MM.1S (cell line): Measurements from ENCODE around the gene MAML3.

Source experiments
- DNase-seq: peaks from one replicate; pipeline ENCODE4 v3.0.0-alpha.2; 2015
- H2AFZ ChIP-seq: fragments of 300-600 bp; sonication (generic); 2 replicates; pipeline ENCODE4 v1.6.0; 2016; ENCODE audit warnings: antibody characterized with exemption, low read length
- H3F3A ChIP-seq: fragments of 300-600 bp; sonication (generic); 2 replicates; pipeline ENCODE4 v1.6.1; 2016; ENCODE audit warnings: mild to moderate bottlenecking, antibody characterized with exemption, low read length, moderate library complexity, mixed read lengths; ENCODE audit not compliant: insufficient read depth
- H3K27ac ChIP-seq: fragments of 300-600 bp; sonication (generic); 2 replicates; pipeline ENCODE4 v1.5.1; 2016; ENCODE audit warnings: mild to moderate bottlenecking, low read length
- H3K27me3 ChIP-seq: fragments of 300-600 bp; sonication (generic); replicated peaks from 2 replicates; pipeline ENCODE4 v1.6.0; 2016; ENCODE audit warnings: low read length; ENCODE audit not compliant: insufficient read depth
- H3K36me3 ChIP-seq: fragments of 300-600 bp; sonication (generic); replicated peaks from 2 replicates; pipeline ENCODE4 v1.6.1; 2016; ENCODE audit warnings: mild to moderate bottlenecking, low read length, mixed read lengths; ENCODE audit not compliant: insufficient read depth
- H3K4me1 ChIP-seq: fragments of 300-600 bp; sonication (generic); 2 replicates; pipeline ENCODE4 v1.6.1; 2016; ENCODE audit warnings: low read length, mixed read lengths
- H3K4me2 ChIP-seq: fragments of 300-600 bp; sonication (generic); 2 replicates; pipeline ENCODE4 v1.6.0; 2016; ENCODE audit warnings: low read depth, low read length
- H3K4me3 ChIP-seq: fragments of 300-600 bp; sonication (generic); 2 replicates; pipeline ENCODE4 v1.5.1; 2016; ENCODE audit warnings: low read length, mixed read lengths
- H3K79me2 ChIP-seq: fragments of 300-600 bp; sonication (generic); 2 replicates; pipeline ENCODE4 v1.6.1; 2016; ENCODE audit warnings: mixed run types, low read length, mixed read lengths
- H3K9ac ChIP-seq: fragments of 300-600 bp; sonication (generic); 2 replicates; pipeline ENCODE4 v1.6.1; 2016; ENCODE audit warnings: low read length, mixed read lengths
- H3K9me2 ChIP-seq: fragments of 300-600 bp; sonication (generic); replicated peaks from 2 replicates; pipeline ENCODE4 v1.6.1; 2016; ENCODE audit warnings: mild to moderate bottlenecking, low read length, mixed read lengths; ENCODE audit not compliant: insufficient read depth
- H3K9me3 ChIP-seq: fragments of 300-600 bp; sonication (generic); replicated peaks from 2 replicates; pipeline ENCODE4 v1.6.1; 2016; ENCODE audit warnings: mild to moderate bottlenecking, low read length, mixed read lengths; ENCODE audit not compliant: insufficient read depth
- H4K20me1 ChIP-seq: fragments of 300-600 bp; sonication (generic); 2 replicates; pipeline ENCODE4 v1.6.1; 2016; ENCODE audit warnings: mild to moderate bottlenecking, low read length, moderate library complexity, mixed read lengths; ENCODE audit not compliant: insufficient read depth
- EZH2 ChIP-seq: fragments of 300-600 bp; sonication (generic); optimal IDR thresholded peaks from 2 replicates; pipeline ENCODE3; 2017; ENCODE audit warnings: low read depth, mild to moderate bottlenecking, antibody characterized with exemption, low read length, mixed read lengths
- EZH2phosphoT487 ChIP-seq: fragments of 300-600 bp; sonication (generic); IDR thresholded peaks from 2 replicates; pipeline ENCODE4 v1.6.1; 2018; ENCODE audit warnings: antibody characterized with exemption, low read length
- TF ChIP-seq, protein P1 (sequence below): fragments of 300-600 bp; sonication (generic); IDR thresholded peaks from 2 replicates; pipeline ENCODE4 v1.5.1; 2016; ENCODE audit warnings: antibody characterized with exemption, low read length, mixed read lengths

MAML3 gene

DNA sequence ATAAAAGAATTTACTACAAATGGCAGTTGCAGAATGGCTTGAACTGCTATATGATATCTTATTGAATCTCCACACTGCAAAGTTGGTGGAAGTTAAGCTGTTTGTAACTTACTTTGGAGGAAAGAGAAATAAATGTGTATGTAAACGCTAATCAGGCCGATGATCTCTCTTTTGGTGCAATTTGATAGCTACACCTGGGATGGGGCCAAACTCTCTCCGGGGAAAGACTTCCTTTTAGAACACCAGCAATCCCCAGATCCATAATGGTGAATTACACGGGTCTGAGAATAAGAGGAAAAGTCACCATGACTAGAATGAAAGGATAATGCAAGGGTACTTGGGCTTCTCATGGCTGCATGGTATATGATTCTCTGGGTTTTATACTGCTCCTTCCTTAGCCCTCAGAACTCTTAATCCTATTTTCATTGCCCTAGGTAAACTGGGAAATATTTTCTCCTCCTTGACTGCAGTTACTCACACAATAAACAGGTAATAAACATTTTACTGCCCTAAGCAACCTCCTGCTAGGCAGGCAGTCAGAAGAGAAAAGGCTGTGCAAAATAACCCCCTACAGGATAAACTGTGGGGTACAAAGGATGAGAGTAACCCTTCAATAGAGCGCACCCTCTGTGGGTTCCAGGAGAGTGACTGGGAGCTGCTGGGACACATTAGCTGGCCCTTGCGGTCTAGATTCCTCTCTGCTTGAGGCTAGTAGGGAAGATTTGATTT lies 379.1 kb downstream of the MAML3 start:
- no peaks in the 10 kb centered on the region for H3K4me1 ChIP-seq
- no peak overlapping the region for H2AFZ ChIP-seq
- H3K36me3 ChIP-seq, result no peaks in the 10 kb centered on the region
- TF ChIP-seq EZH2phosphoT487, result no peak
- no peak for TF ChIP-seq EZH2
- TF ChIP-seq, protein P1, sequence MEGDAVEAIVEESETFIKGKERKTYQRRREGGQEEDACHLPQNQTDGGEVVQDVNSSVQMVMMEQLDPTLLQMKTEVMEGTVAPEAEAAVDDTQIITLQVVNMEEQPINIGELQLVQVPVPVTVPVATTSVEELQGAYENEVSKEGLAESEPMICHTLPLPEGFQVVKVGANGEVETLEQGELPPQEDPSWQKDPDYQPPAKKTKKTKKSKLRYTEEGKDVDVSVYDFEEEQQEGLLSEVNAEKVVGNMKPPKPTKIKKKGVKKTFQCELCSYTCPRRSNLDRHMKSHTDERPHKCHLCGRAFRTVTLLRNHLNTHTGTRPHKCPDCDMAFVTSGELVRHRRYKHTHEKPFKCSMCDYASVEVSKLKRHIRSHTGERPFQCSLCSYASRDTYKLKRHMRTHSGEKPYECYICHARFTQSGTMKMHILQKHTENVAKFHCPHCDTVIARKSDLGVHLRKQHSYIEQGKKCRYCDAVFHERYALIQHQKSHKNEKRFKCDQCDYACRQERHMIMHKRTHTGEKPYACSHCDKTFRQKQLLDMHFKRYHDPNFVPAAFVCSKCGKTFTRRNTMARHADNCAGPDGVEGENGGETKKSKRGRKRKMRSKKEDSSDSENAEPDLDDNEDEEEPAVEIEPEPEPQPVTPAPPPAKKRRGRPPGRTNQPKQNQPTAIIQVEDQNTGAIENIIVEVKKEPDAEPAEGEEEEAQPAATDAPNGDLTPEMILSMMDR, result no peak
- H4K20me1 ChIP-seq, result no peaks in the 10 kb centered on the region
- no peaks in the 10 kb centered on the region for H3K9me2 ChIP-seq
- no peak for DNase-seq
- no peaks in the 10 kb centered on the region for H3F3A ChIP-seq
- H3K9ac ChIP-seq, result no peak overlapping the region
- no peak overlapping the region for H3K27ac ChIP-seq
- H3K4me2 ChIP-seq, result no peak overlapping the region
- no peaks in the 10 kb centered on the region for H3K9me3 ChIP-seq
- no peaks in the 10 kb centered on the region for H3K79me2 ChIP-seq
- no peaks in the 10 kb centered on the region for H3K27me3 ChIP-seq
- H3K4me3 ChIP-seq, result no peak overlapping the region

DNA sequence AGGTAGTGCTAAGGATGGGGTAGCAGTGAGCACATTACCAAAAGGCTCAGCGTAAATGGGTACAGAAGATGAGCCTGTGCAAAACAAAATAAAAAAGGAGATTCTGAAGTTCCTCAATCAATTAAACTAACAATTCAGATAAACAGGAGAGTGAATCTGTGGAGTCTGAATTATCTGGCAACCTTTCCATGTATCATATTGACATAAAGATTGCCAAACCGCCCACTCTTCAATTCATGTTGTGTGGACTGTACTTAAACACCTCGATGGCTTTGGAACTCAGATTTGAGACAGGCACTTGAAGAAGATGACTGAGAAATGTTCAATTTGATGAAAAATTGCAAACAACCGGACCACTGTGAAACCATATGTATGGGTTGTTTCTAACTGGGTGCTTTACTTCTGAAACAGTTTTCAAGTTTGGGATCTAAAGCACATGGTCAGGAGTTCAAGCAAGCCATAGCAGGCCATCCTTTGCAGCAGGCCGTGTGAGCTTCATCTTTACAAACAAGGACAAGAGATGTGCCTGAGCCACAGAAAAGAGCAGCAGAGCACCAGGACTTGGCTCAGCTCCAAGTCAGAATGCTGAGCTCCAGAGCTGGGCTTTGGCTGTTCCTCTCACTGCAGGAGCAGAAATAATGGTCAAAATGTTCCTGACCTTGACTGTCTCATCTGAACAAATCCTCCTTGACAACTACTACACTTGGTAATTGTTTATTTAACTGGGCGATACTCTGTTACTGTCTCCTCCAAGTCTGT lies 380.2 kb downstream of the MAML3 start:
- H3K4me2 ChIP-seq, result no peak overlapping the region
- no peaks in the 10 kb centered on the region for H3K79me2 ChIP-seq
- H4K20me1 ChIP-seq, result no peaks in the 10 kb centered on the region
- H3K9ac ChIP-seq, result no peak overlapping the region
- TF ChIP-seq EZH2, result no peak
- TF ChIP-seq EZH2phosphoT487, result no peak
- TF ChIP-seq, protein P1, result no peak
- H3K4me3 ChIP-seq, result no peak overlapping the region
- H3K4me1 ChIP-seq, result no peaks in the 10 kb centered on the region
- H3K27ac ChIP-seq, result no peak overlapping the region
- no peaks in the 10 kb centered on the region for H3K9me2 ChIP-seq
- DNase-seq, result no peak
- no peaks in the 10 kb centered on the region for H3K9me3 ChIP-seq
- H3F3A ChIP-seq, result no peaks in the 10 kb centered on the region
- H3K36me3 ChIP-seq, result no peaks in the 10 kb centered on the region
- H3K27me3 ChIP-seq, result no peaks in the 10 kb centered on the region
- H2AFZ ChIP-seq, result no peak overlapping the region

DNA sequence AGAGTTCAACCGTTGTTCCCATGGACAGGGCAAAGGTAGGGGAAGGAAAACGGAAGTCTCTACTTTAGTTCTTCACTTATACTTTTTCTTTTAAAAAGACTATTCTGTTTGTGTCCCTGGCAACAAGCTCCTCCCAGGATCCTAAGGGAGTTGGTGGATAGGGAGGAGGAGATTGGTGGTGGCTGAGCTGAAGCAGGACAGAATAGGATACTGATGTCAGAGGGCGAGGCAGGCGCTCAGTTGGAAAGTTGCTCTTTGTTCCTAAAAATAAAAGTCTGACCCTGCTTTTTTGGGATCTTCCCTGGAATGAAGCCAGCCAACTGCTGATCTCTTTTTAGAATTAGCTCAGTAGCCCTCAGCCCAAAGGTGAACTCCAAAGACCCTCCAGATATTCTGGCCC lies 383.6 kb downstream of the MAML3 start:
- no peaks in the 10 kb centered on the region for H3K27me3 ChIP-seq
- H4K20me1 ChIP-seq, result no peaks in the 10 kb centered on the region
- H3F3A ChIP-seq, result no peaks in the 10 kb centered on the region
- no peak overlapping the region for H3K4me3 ChIP-seq
- H3K9me3 ChIP-seq, result no peaks in the 10 kb centered on the region
- no peaks in the 10 kb centered on the region for H3K9me2 ChIP-seq
- H2AFZ ChIP-seq, result no peak overlapping the region
- H3K4me1 ChIP-seq, result 0 out of 2 replicates have a peak, but pooled peaks cover 10% of the 10 kb centered on the region
- no peak for DNase-seq
- TF ChIP-seq EZH2phosphoT487 (no peak), EZH2 (no peak)
- TF ChIP-seq, protein P1, result no peak
- H3K79me2 ChIP-seq, result no peaks in the 10 kb centered on the region
- no peak overlapping the region for H3K4me2 ChIP-seq
- H3K36me3 ChIP-seq, result no peaks in the 10 kb centered on the region
- no peak overlapping the region for H3K27ac ChIP-seq
- H3K9ac ChIP-seq, result no peak overlapping the region
